ENCODE data around the gene DYNC1I1. TPM values are rescaled to one million over a fixed set of nuclear protein-coding genes. Genes with fewer than 3 reads are reported as not detected.
A peak's percentile ranks its signal among the peaks of the same experiment; 100 is the strongest.

The DYNC1I1 gene
- total and polyA plus RNA-seq, 2 experiments from 2014 or later: 20.6 to 24.4 TPM

- Histone ChIP-seq H3K27me3 (no peaks in the 10 kb centered on the region), H3K9me3 (ENCODE audit: low read depth) (no peaks in the 10 kb centered on the region), H3K4me3 (no peak overlapping the region), H3K27ac (no peak overlapping the region), H3K4me1 (ENCODE audit: low read depth) (peaks cover 21% of the 10 kb centered on the region), H3K36me3 (no peaks in the 10 kb centered on the region)
- no peak for TF ChIP-seq CTCF (IDR thresholded peaks at IDR 0.05; ENCODE audit: low read depth, low read length)
- no peak for DNase-seq (ENCODE audit: low read depth in 1 of 2, low spot score in 1 of 2)
Measured at GRCh38 chr7:95847061-95847460, 74.7 kb downstream of the DYNC1I1 start.

DNA sequence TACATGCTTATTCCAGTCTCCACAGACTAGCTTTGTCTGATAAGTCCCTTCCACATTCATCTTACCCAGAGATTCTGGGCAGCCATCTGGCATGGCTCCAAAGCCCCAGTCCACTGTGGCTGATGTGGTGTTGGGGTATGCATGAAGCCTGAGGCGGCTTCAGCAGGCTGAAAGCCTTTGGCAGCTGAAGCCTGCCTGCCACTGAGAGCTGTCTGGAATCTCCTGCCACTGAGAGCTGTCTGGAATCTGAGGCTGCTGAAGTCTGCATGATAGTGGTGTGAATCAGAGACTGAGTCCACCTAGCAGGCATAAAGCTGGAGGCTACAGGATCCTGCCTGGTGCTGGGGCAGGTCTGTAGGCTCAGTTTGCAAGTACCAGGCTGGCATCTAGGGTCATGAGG is 87.1 kb downstream of the DYNC1I1 start:
- no peaks in the 10 kb centered on the region for H3K36me3 ChIP-seq
- peaks cover 5% of the 10 kb centered on the region for H3K4me1 ChIP-seq (ENCODE audit: low read depth)
- no peak overlapping the region for H3K4me3 ChIP-seq
- H3K27ac ChIP-seq: peak overlapping the region; percentile 79
- DNase-seq (ENCODE audit: low read depth in 1 of 2, low spot score in 1 of 2): peak; percentile 7 to 82
- no peaks in the 10 kb centered on the region for H3K9me3 ChIP-seq (ENCODE audit: low read depth)
- H3K27me3 ChIP-seq: no peaks in the 10 kb centered on the region
- TF ChIP-seq CTCF (IDR thresholded peaks at IDR 0.05; ENCODE audit: low read depth, low read length): no peak

GRCh38 chr7:95861041-95861440 is 88.7 kb downstream of the DYNC1I1 start:
- Histone ChIP-seq H3K27ac (no peak overlapping the region), H3K4me1 (ENCODE audit: low read depth) (peaks cover 5% of the 10 kb centered on the region), H3K27me3 (no peaks in the 10 kb centered on the region), H3K9me3 (ENCODE audit: low read depth) (no peaks in the 10 kb centered on the region), H3K4me3 (no peak overlapping the region), H3K36me3 (no peaks in the 10 kb centered on the region)
- no peak for DNase-seq (ENCODE audit: low read depth in 1 of 2, low spot score in 1 of 2)
- no peak for TF ChIP-seq CTCF (IDR thresholded peaks at IDR 0.05; ENCODE audit: low read depth, low read length)

DNA sequence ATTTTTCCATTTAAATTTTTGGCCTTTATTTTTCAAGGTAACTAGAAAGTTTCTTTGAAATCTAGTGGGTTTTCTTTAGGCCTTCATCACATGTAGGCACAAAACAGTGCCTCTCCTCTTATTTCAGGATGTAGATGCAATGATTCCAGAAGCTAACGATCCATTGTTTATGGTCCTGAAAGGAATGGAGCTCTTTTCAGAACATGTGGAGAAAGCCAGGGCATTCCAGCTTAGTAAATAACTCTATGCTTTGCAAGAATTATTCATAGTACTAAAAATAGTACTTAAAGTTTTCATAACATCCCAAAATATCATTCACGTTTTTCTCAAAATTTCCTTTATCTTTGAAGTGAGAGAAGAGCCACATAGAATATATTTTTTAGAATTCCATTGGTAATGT is 91.3 kb downstream of the DYNC1I1 start:
- Histone ChIP-seq H3K4me3 (no peak overlapping the region), H3K9me3 (ENCODE audit: low read depth) (no peaks in the 10 kb centered on the region), H3K27ac (no peak overlapping the region), H3K4me1 (ENCODE audit: low read depth) (peaks cover 5% of the 10 kb centered on the region), H3K27me3 (no peaks in the 10 kb centered on the region), H3K36me3 (no peaks in the 10 kb centered on the region)
- TF ChIP-seq CTCF (IDR thresholded peaks at IDR 0.05; ENCODE audit: low read depth, low read length): no peak
- DNase-seq (ENCODE audit: low read depth in 1 of 2, low spot score in 1 of 2): no peak

GRCh38 chr7:95865716-95866371 is 93.5 kb downstream of the DYNC1I1 start:
- no peaks in the 10 kb centered on the region for H3K36me3 ChIP-seq
- H3K4me1 ChIP-seq (ENCODE audit: low read depth): no peaks in the 10 kb centered on the region
- no peaks in the 10 kb centered on the region for H3K9me3 ChIP-seq (ENCODE audit: low read depth)
- no peaks in the 10 kb centered on the region for H3K27me3 ChIP-seq
- peak; percentile 41 to 58 for DNase-seq (ENCODE audit: low read depth in 1 of 2, low spot score in 1 of 2)
- H3K27ac ChIP-seq: no peak overlapping the region
- H3K4me3 ChIP-seq: no peak overlapping the region
- peak; percentile 30 for TF ChIP-seq CTCF (IDR thresholded peaks at IDR 0.05; ENCODE audit: low read depth, low read length)
